A549 (cell line): ENCODE results near the gene MPHOSPH8.

Experiments
- CHD4 ChIP-seq: fragments of 200-600 bp; sonication (generic); IDR thresholded peaks from 2 replicates; pipeline ENCODE4 v1.6.1; 2016; ENCODE audit warnings: antibody characterized with exemption, mild to moderate bottlenecking, borderline replicate concordance
- CTCF ChIP-seq: fragments of >200 bp; sonication (Bioruptor Twin); formaldehyde crosslinking; IDR thresholded peaks from 3 replicates; pipeline ENCODE4 v1.5.1; 2016
- EP300 ChIP-seq, 2 experiments: fragments of >200 bp; sonication (Bioruptor Twin); formaldehyde crosslinking; IDR thresholded peaks; 2 replicates in 1 of 2; 3 replicates in 1 of 2; pipeline ENCODE4 v1.6.1; 2016 to 2017
- HOXA7 ChIP-seq: fragments of 250-450 bp; sonication (Bioruptor Pico); IDR thresholded peaks from 2 replicates; pipeline ENCODE4 v1.5.0; 2020; ENCODE audit warnings: mild to moderate bottlenecking, moderate library complexity
- MAX ChIP-seq: IDR thresholded peaks from 2 replicates; pipeline ENCODE4 v1.6.1; 2012
- MYC ChIP-seq: IDR thresholded peaks from 2 replicates; pipeline ENCODE4 v1.6.1; 2012; ENCODE audit warnings: mild to moderate bottlenecking, inconsistent platforms, low read length, improper control_type of control experiment, borderline replicate concordance
- NPAS2 ChIP-seq: fragments of 250-450 bp; sonication (Bioruptor Pico); IDR thresholded peaks from 2 replicates; pipeline ENCODE4 v1.8.0; 2022; ENCODE audit warnings: mild to moderate bottlenecking, moderate library complexity, borderline replicate concordance
- POLR2A ChIP-seq: IDR thresholded peaks from 2 replicates; pipeline ENCODE4 v1.6.1; 2012; ENCODE audit warnings: mild to moderate bottlenecking, low read length
- RAD21 ChIP-seq, 2 experiments: fragments of >200 bp in 1 of 2; sonication (Bioruptor Twin) in 1 of 2; formaldehyde crosslinking in 1 of 2; IDR thresholded peaks in 1 of 2; conservative IDR thresholded peaks in 1 of 2; 2 replicates in 1 of 2; 3 replicates in 1 of 2; pipeline ENCODE4 v1.6.1; 2012 to 2018; ENCODE audit warnings: inconsistent platforms in 1 of 2
- SMC3 ChIP-seq: fragments of >200 bp; sonication (Bioruptor Twin); formaldehyde crosslinking; IDR thresholded peaks from 3 replicates; pipeline ENCODE4 v1.6.1; 2018; ENCODE audit warnings: inconsistent platforms
- USF2 ChIP-seq: fragments of 450-650 bp; IDR thresholded peaks from 2 replicates; pipeline ENCODE4 v1.6.1; 2014; ENCODE audit warnings: antibody characterized with exemption
- ZSCAN20 ChIP-seq: fragments of 250-450 bp; sonication (Bioruptor Pico); IDR thresholded peaks from 2 replicates; pipeline ENCODE4 v1.8.0; 2022; ENCODE audit warnings: mild to moderate bottlenecking, moderate library complexity
- TF ChIP-seq, protein P1 (sequence below): fragments of 200-600 bp; sonication (generic); IDR thresholded peaks from 2 replicates; pipeline ENCODE4 v1.6.1; 2016; ENCODE audit warnings: antibody characterized with exemption, mild to moderate bottlenecking, moderate library complexity

- TF ChIP-seq CTCF (no peak), HOXA7 (CRISPR knock-in tag) (no peak), POLR2A (peak; percentile 25), EP300 (IDR thresholded peaks at IDR 0.05) (no peak), ZSCAN20 (CRISPR knock-in tag) (no peak), RAD21 (conservative IDR thresholded peaks at IDR 0.05 in 1 of 2, IDR thresholded peaks at IDR 0.05 in 1 of 2) (no peak), MYC (no peak), NPAS2 (CRISPR knock-in tag) (no peak), CHD4 (no peak), USF2 (no peak), SMC3 (no peak), MAX (peak; percentile 15; the same call in 1 of the 2 replicates)
- TF ChIP-seq, protein P1, sequence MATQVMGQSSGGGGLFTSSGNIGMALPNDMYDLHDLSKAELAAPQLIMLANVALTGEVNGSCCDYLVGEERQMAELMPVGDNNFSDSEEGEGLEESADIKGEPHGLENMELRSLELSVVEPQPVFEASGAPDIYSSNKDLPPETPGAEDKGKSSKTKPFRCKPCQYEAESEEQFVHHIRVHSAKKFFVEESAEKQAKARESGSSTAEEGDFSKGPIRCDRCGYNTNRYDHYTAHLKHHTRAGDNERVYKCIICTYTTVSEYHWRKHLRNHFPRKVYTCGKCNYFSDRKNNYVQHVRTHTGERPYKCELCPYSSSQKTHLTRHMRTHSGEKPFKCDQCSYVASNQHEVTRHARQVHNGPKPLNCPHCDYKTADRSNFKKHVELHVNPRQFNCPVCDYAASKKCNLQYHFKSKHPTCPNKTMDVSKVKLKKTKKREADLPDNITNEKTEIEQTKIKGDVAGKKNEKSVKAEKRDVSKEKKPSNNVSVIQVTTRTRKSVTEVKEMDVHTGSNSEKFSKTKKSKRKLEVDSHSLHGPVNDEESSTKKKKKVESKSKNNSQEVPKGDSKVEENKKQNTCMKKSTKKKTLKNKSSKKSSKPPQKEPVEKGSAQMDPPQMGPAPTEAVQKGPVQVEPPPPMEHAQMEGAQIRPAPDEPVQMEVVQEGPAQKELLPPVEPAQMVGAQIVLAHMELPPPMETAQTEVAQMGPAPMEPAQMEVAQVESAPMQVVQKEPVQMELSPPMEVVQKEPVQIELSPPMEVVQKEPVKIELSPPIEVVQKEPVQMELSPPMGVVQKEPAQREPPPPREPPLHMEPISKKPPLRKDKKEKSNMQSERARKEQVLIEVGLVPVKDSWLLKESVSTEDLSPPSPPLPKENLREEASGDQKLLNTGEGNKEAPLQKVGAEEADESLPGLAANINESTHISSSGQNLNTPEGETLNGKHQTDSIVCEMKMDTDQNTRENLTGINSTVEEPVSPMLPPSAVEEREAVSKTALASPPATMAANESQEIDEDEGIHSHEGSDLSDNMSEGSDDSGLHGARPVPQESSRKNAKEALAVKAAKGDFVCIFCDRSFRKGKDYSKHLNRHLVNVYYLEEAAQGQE, result no peak
Observed at GRCh38 chr13:19633479-19634255, at the start of gene MPHOSPH8.
